ENCODE data around the gene SLC16A10. TPM values are rescaled to one million over a fixed set of nuclear protein-coding genes. Genes with fewer than 3 reads are reported as not detected.
A peak's percentile ranks its signal among the peaks of the same experiment; 100 is the strongest.

Gene SLC16A10
- polyA plus RNA-seq, 1 donor (not counting 4 experiments of a cell fraction or from before 2014, with no cell fraction given), result not detected

DNA sequence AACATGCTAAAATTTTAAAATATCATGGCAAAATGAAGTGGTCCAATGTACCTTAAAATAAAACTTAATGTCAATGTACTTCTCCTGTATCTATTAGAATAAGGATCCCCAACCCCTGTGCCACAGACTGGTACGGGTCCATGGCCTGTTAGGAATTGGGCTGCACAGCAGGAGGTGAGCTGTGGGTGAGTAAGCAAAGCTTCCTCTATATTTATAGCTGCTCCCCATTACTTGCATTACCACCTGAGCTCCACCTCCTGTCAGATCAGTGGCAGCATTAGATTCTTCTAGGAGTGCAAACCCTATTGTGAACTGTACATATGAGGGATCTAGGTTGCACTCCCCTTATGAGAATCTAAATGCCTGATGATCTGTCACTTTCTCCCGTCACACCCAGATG, 86.0 kb downstream of the SLC16A10 start:
- Histone ChIP-seq H3K9ac (ENCODE audit: control insufficient read depth, extremely low read depth, insufficient read depth, low read length) (no peak overlapping the region), H3K4me1 (ENCODE audit: control insufficient read depth, extremely low read depth, insufficient read depth, low read length) (no peaks in the 10 kb centered on the region), H4K20me1 (ENCODE audit: control insufficient read depth, extremely low read depth, insufficient read depth, low read length) (no peaks in the 10 kb centered on the region), H3K36me3 (ENCODE audit: control insufficient read depth in 2 of 2, extremely low read depth in 1 of 2, insufficient read depth in 2 of 2, low read length in 2 of 2) (no peaks in the 10 kb centered on the region), H2AFZ (ENCODE audit: control insufficient read depth, low read length) (no peak overlapping the region), H3K9me1 (ENCODE audit: control insufficient read depth, extremely low read depth, insufficient read depth, low read length) (no peaks in the 10 kb centered on the region), H3K79me2 (ENCODE audit: control insufficient read depth, insufficient read depth, low read length) (no peaks in the 10 kb centered on the region), H3K4me3 (ENCODE audit: control insufficient read depth in 2 of 3, extremely low read depth in 1 of 3, insufficient read depth in 2 of 3, low read depth in 1 of 3, low read length in 3 of 3) (no peak overlapping the region), H3K27ac (ENCODE audit: control insufficient read depth, insufficient read depth, low read length) (no peak overlapping the region), H3K27me3 (ENCODE audit: control insufficient read depth, extremely low read depth, insufficient read depth, low read length) (no peaks in the 10 kb centered on the region), H3K9me3 (ENCODE audit: control insufficient read depth, low read depth, low read length) (no peaks in the 10 kb centered on the region), H3K4me2 (ENCODE audit: control insufficient read depth, extremely low read depth, insufficient read depth, low read depth, low read length) (no peak overlapping the region)
- TF ChIP-seq EZH2 (IDR thresholded peaks at IDR 0.05; ENCODE audit: low read length), result no peak
- TF ChIP-seq, protein P1, sequence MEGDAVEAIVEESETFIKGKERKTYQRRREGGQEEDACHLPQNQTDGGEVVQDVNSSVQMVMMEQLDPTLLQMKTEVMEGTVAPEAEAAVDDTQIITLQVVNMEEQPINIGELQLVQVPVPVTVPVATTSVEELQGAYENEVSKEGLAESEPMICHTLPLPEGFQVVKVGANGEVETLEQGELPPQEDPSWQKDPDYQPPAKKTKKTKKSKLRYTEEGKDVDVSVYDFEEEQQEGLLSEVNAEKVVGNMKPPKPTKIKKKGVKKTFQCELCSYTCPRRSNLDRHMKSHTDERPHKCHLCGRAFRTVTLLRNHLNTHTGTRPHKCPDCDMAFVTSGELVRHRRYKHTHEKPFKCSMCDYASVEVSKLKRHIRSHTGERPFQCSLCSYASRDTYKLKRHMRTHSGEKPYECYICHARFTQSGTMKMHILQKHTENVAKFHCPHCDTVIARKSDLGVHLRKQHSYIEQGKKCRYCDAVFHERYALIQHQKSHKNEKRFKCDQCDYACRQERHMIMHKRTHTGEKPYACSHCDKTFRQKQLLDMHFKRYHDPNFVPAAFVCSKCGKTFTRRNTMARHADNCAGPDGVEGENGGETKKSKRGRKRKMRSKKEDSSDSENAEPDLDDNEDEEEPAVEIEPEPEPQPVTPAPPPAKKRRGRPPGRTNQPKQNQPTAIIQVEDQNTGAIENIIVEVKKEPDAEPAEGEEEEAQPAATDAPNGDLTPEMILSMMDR (optimal IDR thresholded peaks at IDR 0.05 in 1 of 3, IDR thresholded peaks at IDR 0.05 in 1 of 3, conservative IDR thresholded peaks at IDR 0.05 in 1 of 3; ENCODE audit: extremely low read depth in 1 of 3, insufficient read depth in 2 of 3, low read length in 3 of 3), result no peak
- FAIRE-seq, result peak; percentile 78
- no peak for DNase-seq (ENCODE audit: low read depth, low spot score)
- dilution Hi-C loops (cut with MboI; ENCODE audit: extremely low pct_ligation_motif_present, low sequenced_read_pairs), result no loop called here

DNA sequence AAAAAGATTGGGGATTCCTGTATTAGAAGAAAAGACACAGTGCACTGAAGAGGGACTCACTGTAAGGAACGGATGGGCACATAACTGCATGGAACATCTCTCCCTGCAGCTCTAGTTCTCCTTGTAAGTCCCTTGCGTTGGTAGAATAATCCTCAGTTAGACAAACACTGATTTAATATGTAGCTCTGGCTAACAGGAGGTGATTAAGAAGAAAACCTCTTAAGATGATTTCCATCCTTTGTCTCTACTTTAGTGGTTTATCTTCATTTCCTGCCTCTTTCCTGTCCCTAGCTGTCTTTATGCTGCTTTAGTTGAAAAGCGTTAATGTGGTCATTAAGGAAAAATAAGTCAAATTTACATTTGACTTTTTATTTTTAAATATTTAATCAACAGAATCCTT, 86.6 kb downstream of the SLC16A10 start:
- TF ChIP-seq, protein P1 (optimal IDR thresholded peaks at IDR 0.05 in 1 of 3, IDR thresholded peaks at IDR 0.05 in 1 of 3, conservative IDR thresholded peaks at IDR 0.05 in 1 of 3; ENCODE audit: extremely low read depth in 1 of 3, insufficient read depth in 2 of 3, low read length in 3 of 3), result no peak
- TF ChIP-seq EZH2 (IDR thresholded peaks at IDR 0.05; ENCODE audit: low read length), result no peak
- H3K9ac ChIP-seq (ENCODE audit: control insufficient read depth, extremely low read depth, insufficient read depth, low read length), result no peak overlapping the region
- H3K27me3 ChIP-seq (ENCODE audit: control insufficient read depth, extremely low read depth, insufficient read depth, low read length), result no peaks in the 10 kb centered on the region
- H3K4me3 ChIP-seq (ENCODE audit: control insufficient read depth in 2 of 3, extremely low read depth in 1 of 3, insufficient read depth in 2 of 3, low read depth in 1 of 3, low read length in 3 of 3), result no peak overlapping the region
- no peaks in the 10 kb centered on the region for H3K9me1 ChIP-seq (ENCODE audit: control insufficient read depth, extremely low read depth, insufficient read depth, low read length)
- H3K79me2 ChIP-seq (ENCODE audit: control insufficient read depth, insufficient read depth, low read length), result no peaks in the 10 kb centered on the region
- no peak overlapping the region for H2AFZ ChIP-seq (ENCODE audit: control insufficient read depth, low read length)
- dilution Hi-C loops (cut with MboI; ENCODE audit: extremely low pct_ligation_motif_present, low sequenced_read_pairs), result no loop called here
- DNase-seq (ENCODE audit: low read depth, low spot score) (no peak), FAIRE-seq (no peak)
- H3K27ac ChIP-seq (ENCODE audit: control insufficient read depth, insufficient read depth, low read length), result no peak overlapping the region
- H3K36me3 ChIP-seq (ENCODE audit: control insufficient read depth in 2 of 2, extremely low read depth in 1 of 2, insufficient read depth in 2 of 2, low read length in 2 of 2), result no peaks in the 10 kb centered on the region
- no peaks in the 10 kb centered on the region for H3K4me1 ChIP-seq (ENCODE audit: control insufficient read depth, extremely low read depth, insufficient read depth, low read length)
- no peaks in the 10 kb centered on the region for H4K20me1 ChIP-seq (ENCODE audit: control insufficient read depth, extremely low read depth, insufficient read depth, low read length)
- H3K4me2 ChIP-seq (ENCODE audit: control insufficient read depth, extremely low read depth, insufficient read depth, low read depth, low read length), result no peak overlapping the region
- no peaks in the 10 kb centered on the region for H3K9me3 ChIP-seq (ENCODE audit: control insufficient read depth, low read depth, low read length)
